ENCODE data around the gene ZNF358.

DNA sequence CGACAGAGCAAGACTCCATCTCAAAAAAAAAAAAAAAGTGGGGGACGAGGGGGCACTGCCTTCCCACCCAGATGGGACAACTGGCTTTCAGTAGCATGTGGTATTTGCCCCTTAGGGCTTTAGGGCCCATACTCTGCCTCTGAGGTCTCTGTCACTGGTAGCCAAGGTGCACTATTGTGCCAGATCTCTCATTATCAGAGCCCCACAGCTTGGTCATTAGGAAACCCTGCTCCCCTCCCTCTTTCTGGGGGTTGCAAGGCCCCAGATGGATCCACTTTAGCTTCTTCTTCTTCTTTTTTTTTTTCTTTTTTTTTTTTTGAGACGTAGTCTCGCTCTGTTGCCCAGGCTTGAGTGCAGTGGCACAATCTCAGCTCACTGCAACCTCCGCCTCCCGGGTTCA is 11.2 kb upstream of the ZNF358 start:
- TF ChIP-seq, protein P1, sequence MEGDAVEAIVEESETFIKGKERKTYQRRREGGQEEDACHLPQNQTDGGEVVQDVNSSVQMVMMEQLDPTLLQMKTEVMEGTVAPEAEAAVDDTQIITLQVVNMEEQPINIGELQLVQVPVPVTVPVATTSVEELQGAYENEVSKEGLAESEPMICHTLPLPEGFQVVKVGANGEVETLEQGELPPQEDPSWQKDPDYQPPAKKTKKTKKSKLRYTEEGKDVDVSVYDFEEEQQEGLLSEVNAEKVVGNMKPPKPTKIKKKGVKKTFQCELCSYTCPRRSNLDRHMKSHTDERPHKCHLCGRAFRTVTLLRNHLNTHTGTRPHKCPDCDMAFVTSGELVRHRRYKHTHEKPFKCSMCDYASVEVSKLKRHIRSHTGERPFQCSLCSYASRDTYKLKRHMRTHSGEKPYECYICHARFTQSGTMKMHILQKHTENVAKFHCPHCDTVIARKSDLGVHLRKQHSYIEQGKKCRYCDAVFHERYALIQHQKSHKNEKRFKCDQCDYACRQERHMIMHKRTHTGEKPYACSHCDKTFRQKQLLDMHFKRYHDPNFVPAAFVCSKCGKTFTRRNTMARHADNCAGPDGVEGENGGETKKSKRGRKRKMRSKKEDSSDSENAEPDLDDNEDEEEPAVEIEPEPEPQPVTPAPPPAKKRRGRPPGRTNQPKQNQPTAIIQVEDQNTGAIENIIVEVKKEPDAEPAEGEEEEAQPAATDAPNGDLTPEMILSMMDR (IDR thresholded peaks at IDR 0.05), result no peak
- no peak for TF ChIP-seq POLR2A (IDR thresholded peaks at IDR 0.05)

Data from lower leg skin (tissue), 3 donors.